ENCODE measurements around the gene NGRN. TPM values are rescaled to one million over a fixed set of nuclear protein-coding genes. Genes with fewer than 3 reads are reported as not detected.

Gene NGRN
- total and polyA plus RNA-seq, 2 donors (not counting 1 experiment from before 2014, with no cell fraction given): 23.1 to 45.5 TPM

- H2AFZ ChIP-seq (ENCODE audit: insufficient read depth, low read depth, low read length, poor library complexity, severe bottlenecking): no peak overlapping the region
- no peak for TF ChIP-seq CTCF (IDR thresholded peaks at IDR 0.05)
- TF ChIP-seq EZH2 (IDR thresholded peaks at IDR 0.05; ENCODE audit: borderline replicate concordance, insufficient read depth, low read depth, low read length, poor library complexity, severe bottlenecking): no peak
- no peaks in the 10 kb centered on the region for H3K27me3 ChIP-seq (replicated peaks in 1 of 4; ENCODE audit: control extremely low read depth in 1 of 4, control insufficient read depth in 3 of 4, insufficient read depth in 4 of 4, low read length in 3 of 4)
- H3K4me1 Mint-ChIP-seq: peaks cover 8% of the 10 kb centered on the region
- WGBS (ENCODE audit: insufficient coverage): no CpG with 5 or more reads among the region's 4 CpGs
- H3K9me3 Mint-ChIP-seq (ENCODE audit: insufficient read depth): no peaks in the 10 kb centered on the region
- H3K27me3 Mint-ChIP-seq: no peaks in the 10 kb centered on the region
- no peak for ATAC-seq (ENCODE audit: low read depth)
- CTCF ChIA-PET: interaction anchor here (1.1 to 1.5 kb wide), 2 partner anchors 23 to 76 kb away, joined by 4 to 7 read pairs; no protein-coding TSS in a partner anchor
- POLR2A ChIA-PET: no interaction called here
- H3K79me2 ChIP-seq (ENCODE audit: control insufficient read depth, insufficient read depth, low read length): no peaks in the 10 kb centered on the region
- H3K4me3 ChIP-seq (ENCODE audit: control extremely low read depth in 1 of 5, extremely low read depth in 1 of 5, insufficient read depth in 1 of 5, low read depth in 2 of 5, low read length in 4 of 5): no peak overlapping the region
- H3K9ac ChIP-seq (ENCODE audit: low read length): no peak overlapping the region
- H3K9me3 ChIP-seq (ENCODE audit: control extremely low read depth in 1 of 3, control insufficient read depth in 2 of 3, insufficient read depth in 1 of 3, low read length in 2 of 3): no peaks in the 10 kb centered on the region
- H3K4me1 ChIP-seq (ENCODE audit: control insufficient read depth in 2 of 2, insufficient read depth in 2 of 2, low read length in 2 of 2): peaks cover 3 to 12% of the 10 kb centered on the region in 2 donors
- no peak overlapping the region for H3K4me3 Mint-ChIP-seq
- no peaks in the 10 kb centered on the region for H3K36me3 ChIP-seq (replicated peaks in 1 of 2; ENCODE audit: control extremely low read depth in 1 of 2, control insufficient read depth in 1 of 2, extremely low read depth in 1 of 2, insufficient read depth in 2 of 2, low read length in 1 of 2)
- H3K4me2 ChIP-seq (replicated peaks; ENCODE audit: low read depth, low read length, poor library complexity, severe bottlenecking): no peak overlapping the region
- intact Hi-C loops (cut with micrococcal nuclease): no loop called here
- no peaks in the 10 kb centered on the region for H4K20me1 ChIP-seq (ENCODE audit: control insufficient read depth, insufficient read depth, low read length, poor library complexity, severe bottlenecking)
- H3K27ac ChIP-seq (ENCODE audit: low read length in 2 of 2): no peak overlapping the region
- no peak overlapping the region for H3K27ac Mint-ChIP-seq
- DNase-seq: no peak
Observed at GRCh38 chr15:90297021-90297420, 31.5 kb downstream of the NGRN start.

- WGBS (ENCODE audit: insufficient coverage): 98% methylated on average over 8 of the region's 9 CpGs
- Histone ChIP-seq H3K4me1 (ENCODE audit: control insufficient read depth in 2 of 2, insufficient read depth in 2 of 2, low read length in 2 of 2) (peaks cover 3 to 4% of the 10 kb centered on the region in 2 donors), H4K20me1 (ENCODE audit: control insufficient read depth, insufficient read depth, low read length, poor library complexity, severe bottlenecking) (no peaks in the 10 kb centered on the region), H3K4me3 (ENCODE audit: control extremely low read depth in 1 of 5, extremely low read depth in 1 of 5, insufficient read depth in 1 of 5, low read depth in 2 of 5, low read length in 4 of 5) (no peak overlapping the region), H3K4me2 (replicated peaks; ENCODE audit: low read depth, low read length, poor library complexity, severe bottlenecking) (no peak overlapping the region), H2AFZ (ENCODE audit: insufficient read depth, low read depth, low read length, poor library complexity, severe bottlenecking) (peak overlapping the region; percentile 40), H3K9ac (ENCODE audit: low read length) (no peak overlapping the region), H3K36me3 (replicated peaks in 1 of 2; ENCODE audit: control extremely low read depth in 1 of 2, control insufficient read depth in 1 of 2, extremely low read depth in 1 of 2, insufficient read depth in 2 of 2, low read length in 1 of 2) (no peaks in the 10 kb centered on the region), H3K79me2 (ENCODE audit: control insufficient read depth, insufficient read depth, low read length) (no peaks in the 10 kb centered on the region), H3K27ac (ENCODE audit: low read length in 2 of 2) (no peak overlapping the region), H3K27me3 (replicated peaks in 1 of 4; ENCODE audit: control extremely low read depth in 1 of 4, control insufficient read depth in 3 of 4, insufficient read depth in 4 of 4, low read length in 3 of 4) (no peaks in the 10 kb centered on the region), H3K9me3 (ENCODE audit: control extremely low read depth in 1 of 3, control insufficient read depth in 2 of 3, insufficient read depth in 1 of 3, low read length in 2 of 3) (no peaks in the 10 kb centered on the region)
- Mint-ChIP-seq H3K27me3 (no peaks in the 10 kb centered on the region), H3K9me3 (ENCODE audit: insufficient read depth) (no peaks in the 10 kb centered on the region), H3K4me1 (peaks cover 3% of the 10 kb centered on the region), H3K27ac (no peak overlapping the region), H3K4me3 (no peak overlapping the region)
- no peak for TF ChIP-seq CTCF (IDR thresholded peaks at IDR 0.05)
- no peak for TF ChIP-seq EZH2 (IDR thresholded peaks at IDR 0.05; ENCODE audit: borderline replicate concordance, insufficient read depth, low read depth, low read length, poor library complexity, severe bottlenecking)
- ChIA-PET CTCF (interaction anchor here (0.6 to 4.0 kb wide), 14 partner anchors 10 to 426 kb away, joined by 3 to 22 read pairs (median 6); no protein-coding TSS in a partner anchor), POLR2A (no interaction called here)
- ATAC-seq (ENCODE audit: low read depth) (no peak), DNase-seq (no peak)
- intact Hi-C loops (cut with micrococcal nuclease): no loop called here
Observed at GRCh38 chr15:90300541-90300940, 35.1 kb downstream of the NGRN start.
